Measurements from ENCODE around the gene ARHGAP22.

ARHGAP22 gene

GRCh38 chr10:48526846-48527505, 77.9 kb downstream of the ARHGAP22 start:
- no peak for DNase-seq

GRCh38 chr10:48526011-48526821, 78.7 kb downstream of the ARHGAP22 start:
- DNase-seq: no peak

- no peak for DNase-seq
Observed at GRCh38 chr10:48525113-48525512, 79.8 kb downstream of the ARHGAP22 start.

- DNase-seq: peak; percentile 1
Observed at GRCh38 chr10:48523820-48524758, 80.8 kb downstream of the ARHGAP22 start.

GRCh38 chr10:48523212-48523819, 81.6 kb downstream of the ARHGAP22 start:
- peak; percentile 8 for DNase-seq

GRCh38 chr10:48522011-48522765, 82.7 kb downstream of the ARHGAP22 start:
- DNase-seq: no peak

GRCh38 chr10:48520594-48520993, 84.3 kb downstream of the ARHGAP22 start:
- no peak for DNase-seq

GRCh38 chr10:48520184-48520506, 84.7 kb downstream of the ARHGAP22 start:
- no peak for DNase-seq

GRCh38 chr10:48519481-48520183, 85.2 kb downstream of the ARHGAP22 start:
- DNase-seq: no peak

- no peak for DNase-seq
Observed at GRCh38 chr10:48518986-48519385, 85.9 kb downstream of the ARHGAP22 start.

- DNase-seq: no peak
Observed at GRCh38 chr10:48517911-48518811, 86.7 kb downstream of the ARHGAP22 start.

GRCh38 chr10:48517482-48517881, 87.4 kb downstream of the ARHGAP22 start:
- DNase-seq: no peak

GRCh38 chr10:48516911-48517310, 88.0 kb downstream of the ARHGAP22 start:
- DNase-seq: no peak

GRCh38 chr10:48514916-48515315, 90.0 kb downstream of the ARHGAP22 start:
- DNase-seq: no peak

- no peak for DNase-seq
Observed at GRCh38 chr10:48514255-48514654, 90.6 kb downstream of the ARHGAP22 start.

- DNase-seq: no peak
Observed at GRCh38 chr10:48512861-48513260, 92.0 kb downstream of the ARHGAP22 start.

GRCh38 chr10:48511875-48512231, 93.0 kb downstream of the ARHGAP22 start:
- no peak for DNase-seq

GRCh38 chr10:48511066-48511874, 93.6 kb downstream of the ARHGAP22 start:
- DNase-seq: no peak

- DNase-seq: no peak
Observed at GRCh38 chr10:48509974-48510692, 94.7 kb downstream of the ARHGAP22 start.
